ACC112 (cell line): ENCODE measurements around the gene MAPK13.

ENCODE experiments used
- H2AFZ ChIP-seq: fragments of 200-600 bp; sonication (generic); one replicate; pipeline ENCODE4 v1.6.0; 2017; ENCODE audit warnings: antibody characterized with exemption, low read length; ENCODE audit not compliant: unreplicated experiment
- H3K27ac ChIP-seq: fragments of 200-600 bp; sonication (generic); 2 replicates; pipeline ENCODE4 v1.5.1; 2014; ENCODE audit warnings: low read depth, mild to moderate bottlenecking, antibody characterized with exemption, low read length, moderate library complexity
- H3K27me3 ChIP-seq: fragments of 200-600 bp; sonication (generic); 2 replicates; pipeline ENCODE4 v1.6.1; 2014; ENCODE audit warnings: mild to moderate bottlenecking, antibody characterized with exemption, low read length, moderate library complexity, mixed read lengths; ENCODE audit not compliant: insufficient read depth
- H3K36me3 ChIP-seq: fragments of 200-600 bp; sonication (generic); 2 replicates; pipeline ENCODE4 v1.6.1; 2016; ENCODE audit warnings: mild to moderate bottlenecking, antibody characterized with exemption, low read length, moderate library complexity, mixed read lengths; ENCODE audit not compliant: insufficient read depth
- H3K4me1 ChIP-seq: fragments of 200-600 bp; sonication (generic); one replicate; pipeline ENCODE4 v1.6.1; 2016; ENCODE audit warnings: low read length, mixed read lengths; ENCODE audit not compliant: insufficient read depth, unreplicated experiment, control insufficient read depth
- H3K4me3 ChIP-seq: fragments of 200-600 bp; sonication (generic); 2 replicates; pipeline ENCODE4 v1.5.1; 2014; ENCODE audit warnings: mild to moderate bottlenecking, low read depth, low read length
- H3K79me2 ChIP-seq: fragments of 200-600 bp; sonication (generic); one replicate; pipeline ENCODE4 v1.6.0; 2016; ENCODE audit warnings: low read length; ENCODE audit not compliant: control insufficient read depth, unreplicated experiment, insufficient read depth

MAPK13 gene

GRCh38 chr6:36098920-36099647, 31.2 kb upstream of the MAPK13 start:
- no peak overlapping the region for H2AFZ ChIP-seq
- no peaks in the 10 kb centered on the region for H3K27me3 ChIP-seq
- H3K36me3 ChIP-seq = peaks cover 16% of the 10 kb centered on the region; the same call in 1 of the 2 replicates
- no peak overlapping the region for H3K27ac ChIP-seq
- H3K4me3 ChIP-seq = no peak overlapping the region
- peaks cover 5% of the 10 kb centered on the region for H3K4me1 ChIP-seq
- no peaks in the 10 kb centered on the region for H3K79me2 ChIP-seq

- Histone ChIP-seq H3K79me2 (no peaks in the 10 kb centered on the region), H3K4me1 (peaks cover under 1% of the 10 kb centered on the region), H3K27ac (no peak overlapping the region), H3K4me3 (no peak overlapping the region), H3K27me3 (no peaks in the 10 kb centered on the region), H2AFZ (no peak overlapping the region), H3K36me3 (peaks cover 16% of the 10 kb centered on the region; the same call in 1 of the 2 replicates)
These were observed 30.3 kb upstream of the MAPK13 start for GRCh38 chr6:36099869-36100483.

DNA sequence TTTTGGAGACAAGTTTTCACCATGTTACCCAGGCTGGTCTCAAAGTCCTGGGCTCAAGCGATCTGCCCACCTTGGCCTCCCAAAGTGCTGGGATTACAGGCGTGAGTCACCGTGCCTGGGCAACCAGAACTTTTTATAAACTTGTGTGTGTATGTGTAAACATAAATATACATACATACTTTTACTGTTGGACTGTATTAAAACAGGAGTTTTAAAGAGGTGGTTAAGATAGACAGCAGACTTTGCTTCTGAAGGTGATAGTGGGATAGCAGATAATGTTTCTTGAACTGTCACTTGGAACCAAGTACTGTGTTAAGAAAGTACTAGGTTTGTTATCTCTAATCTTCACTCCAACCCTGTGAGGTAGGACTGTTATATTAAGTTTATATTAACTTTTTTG, 28.6 kb upstream of the MAPK13 start:
- Histone ChIP-seq H3K27ac (no peak overlapping the region), H2AFZ (no peak overlapping the region), H3K4me3 (no peak overlapping the region), H3K36me3 (peaks cover 19% of the 10 kb centered on the region; the same call in 1 of the 2 replicates), H3K79me2 (no peaks in the 10 kb centered on the region), H3K4me1 (no peaks in the 10 kb centered on the region), H3K27me3 (no peaks in the 10 kb centered on the region)

DNA sequence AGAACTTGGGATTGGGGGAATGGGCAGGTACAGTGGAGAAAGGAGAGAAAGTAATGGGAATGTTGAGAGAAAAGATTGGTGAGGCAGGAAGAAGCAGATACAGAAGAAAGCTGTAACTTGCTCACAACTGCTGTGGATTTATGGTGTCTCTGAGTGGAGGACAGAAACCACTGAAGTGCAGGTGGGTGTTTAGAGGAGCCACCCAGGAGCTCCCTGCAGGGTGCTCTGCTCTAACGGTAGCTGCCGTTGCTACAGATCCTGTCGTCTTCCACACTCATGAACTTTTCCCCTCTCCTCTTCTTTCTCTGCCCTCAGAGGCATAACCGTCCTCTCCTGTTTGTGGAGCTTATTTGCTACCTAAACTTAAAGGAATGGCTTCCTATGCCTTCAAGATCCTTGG, 27.5 kb upstream of the MAPK13 start:
- Histone ChIP-seq H3K4me1 (no peaks in the 10 kb centered on the region), H3K27me3 (no peaks in the 10 kb centered on the region), H3K4me3 (no peak overlapping the region), H3K36me3 (peaks cover 19% of the 10 kb centered on the region; the same call in 1 of the 2 replicates), H2AFZ (no peak overlapping the region), H3K79me2 (no peaks in the 10 kb centered on the region), H3K27ac (no peak overlapping the region)

GRCh38 chr6:36104836-36105235, 25.5 kb upstream of the MAPK13 start:
- no peaks in the 10 kb centered on the region for H3K27me3 ChIP-seq
- no peak overlapping the region for H3K4me3 ChIP-seq
- H3K36me3 ChIP-seq = peaks cover 35% of the 10 kb centered on the region
- H2AFZ ChIP-seq = no peak overlapping the region
- H3K79me2 ChIP-seq = no peaks in the 10 kb centered on the region
- H3K4me1 ChIP-seq = no peaks in the 10 kb centered on the region
- H3K27ac ChIP-seq = no peak overlapping the region

GRCh38 chr6:36109092-36109491, 21.2 kb upstream of the MAPK13 start:
- Histone ChIP-seq H3K27me3 (no peaks in the 10 kb centered on the region), H3K4me1 (no peaks in the 10 kb centered on the region), H2AFZ (no peak overlapping the region), H3K79me2 (no peaks in the 10 kb centered on the region), H3K36me3 (peaks cover 25% of the 10 kb centered on the region), H3K4me3 (no peak overlapping the region), H3K27ac (no peak overlapping the region)

GRCh38 chr6:36110050-36110449, 20.3 kb upstream of the MAPK13 start:
- peaks cover 25% of the 10 kb centered on the region for H3K36me3 ChIP-seq
- H3K27ac ChIP-seq = no peak overlapping the region
- no peaks in the 10 kb centered on the region for H3K79me2 ChIP-seq
- H3K27me3 ChIP-seq = no peaks in the 10 kb centered on the region
- no peaks in the 10 kb centered on the region for H3K4me1 ChIP-seq
- no peak overlapping the region for H2AFZ ChIP-seq
- no peak overlapping the region for H3K4me3 ChIP-seq

DNA sequence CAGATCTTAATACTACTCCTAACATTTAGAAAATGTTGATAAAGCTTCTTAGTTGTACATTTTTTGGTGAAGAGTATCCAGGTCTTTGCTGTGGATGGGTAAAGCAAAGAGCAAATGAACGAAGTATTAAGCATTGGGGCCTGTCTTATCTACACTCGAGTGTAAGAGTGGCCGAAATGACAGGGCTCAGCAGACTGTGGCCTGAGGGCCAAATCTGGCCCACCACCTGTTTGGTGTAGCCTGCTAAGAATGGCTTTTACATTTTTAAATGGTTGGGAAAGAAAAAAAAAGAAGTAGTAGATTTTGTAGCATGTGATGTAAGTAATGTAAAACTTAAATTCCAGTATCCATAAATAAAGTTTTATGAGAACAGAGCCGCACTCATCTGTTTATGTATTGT, 19.4 kb upstream of the MAPK13 start:
- peaks cover 22% of the 10 kb centered on the region for H3K36me3 ChIP-seq
- H2AFZ ChIP-seq = no peak overlapping the region
- H3K4me1 ChIP-seq = no peaks in the 10 kb centered on the region
- no peak overlapping the region for H3K27ac ChIP-seq
- no peaks in the 10 kb centered on the region for H3K79me2 ChIP-seq
- H3K27me3 ChIP-seq = no peaks in the 10 kb centered on the region
- H3K4me3 ChIP-seq = no peak overlapping the region

DNA sequence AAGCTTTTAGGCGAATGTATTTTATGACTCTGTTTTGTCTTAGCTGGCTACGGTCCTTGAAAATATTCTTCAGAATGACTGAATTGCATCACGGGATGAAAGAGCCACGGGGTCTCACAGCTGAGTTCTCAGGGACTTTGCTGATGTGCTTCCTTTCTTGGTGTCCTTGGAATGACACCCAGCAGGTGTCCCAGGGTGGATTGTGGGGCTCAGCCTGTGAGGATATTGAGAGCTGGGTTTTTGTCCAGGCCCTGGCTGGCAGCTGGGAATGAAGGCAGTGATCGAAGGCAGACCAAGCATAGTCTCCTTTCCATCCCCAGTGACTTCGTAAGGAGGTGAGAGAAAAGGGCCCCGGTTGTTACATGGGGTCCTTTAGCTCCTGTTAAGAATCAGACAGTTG, 18.8 kb upstream of the MAPK13 start:
- Histone ChIP-seq H2AFZ (no peak overlapping the region), H3K4me1 (no peaks in the 10 kb centered on the region), H3K27ac (no peak overlapping the region), H3K36me3 (peaks cover 22% of the 10 kb centered on the region), H3K27me3 (no peaks in the 10 kb centered on the region), H3K4me3 (no peak overlapping the region), H3K79me2 (no peaks in the 10 kb centered on the region)

GRCh38 chr6:36113049-36113448, 17.3 kb upstream of the MAPK13 start:
- H3K4me1 ChIP-seq = no peaks in the 10 kb centered on the region
- H3K4me3 ChIP-seq = no peak overlapping the region
- no peak overlapping the region for H2AFZ ChIP-seq
- H3K79me2 ChIP-seq = no peaks in the 10 kb centered on the region
- no peak overlapping the region for H3K27ac ChIP-seq
- no peaks in the 10 kb centered on the region for H3K27me3 ChIP-seq
- peaks cover 20% of the 10 kb centered on the region for H3K36me3 ChIP-seq

GRCh38 chr6:36113703-36114102, 16.6 kb upstream of the MAPK13 start:
- Histone ChIP-seq H3K27ac (no peak overlapping the region), H2AFZ (no peak overlapping the region), H3K36me3 (peaks cover 14% of the 10 kb centered on the region), H3K4me3 (no peak overlapping the region), H3K4me1 (peaks cover 5% of the 10 kb centered on the region), H3K79me2 (no peaks in the 10 kb centered on the region), H3K27me3 (no peaks in the 10 kb centered on the region)
